ENCODE data around the gene COL4A1. TPM values are rescaled to one million over a fixed set of nuclear protein-coding genes. Genes with fewer than 3 reads are reported as not detected.

The COL4A1 gene
- total and polyA plus RNA-seq, 12 donors = 83.3 to 342 (median 147) TPM

GRCh38 chr13:110103026-110103425, 203.9 kb downstream of the COL4A1 start:
- Histone ChIP-seq H3K4me1 (peaks cover 0 to 32% (median 7%) of the 10 kb centered on the region in 9 donors), H3K27me3 (no peaks in the 10 kb centered on the region), H3K4me3 (no peak overlapping the region), H3K9me3 (peaks cover 0 to 40% (median 15%) of the 10 kb centered on the region in 11 donors), H3K36me3 (no peaks in the 10 kb centered on the region), H3K27ac (no peak overlapping the region)
- no peak for ATAC-seq
- DNase-seq = no peak
- 62 to 79% methylated on average over 5 of the region's 5 CpGs for WGBS, 2 donors
- intact Hi-C loops (cut with DNase I) = loop anchor here in 6 of 10 donors (10.0 kb wide), 7 partner anchors 62 to 1138 kb away; partner anchors contain the start of gene IRS2 (in 3 of the 6)
- no peak for TF ChIP-seq CTCF (IDR thresholded peaks at IDR 0.05)

GRCh38 chr13:110102053-110102452, 204.9 kb downstream of the COL4A1 start:
- H3K27me3 ChIP-seq = no peaks in the 10 kb centered on the region
- intact Hi-C loops (cut with DNase I) = loop anchor here in 6 of 10 donors (10.0 kb wide), 7 partner anchors 63 to 1137 kb away; partner anchors contain the start of gene IRS2 (in 3 of the 6)
- peaks cover 0 to 40% (median 15%) of the 10 kb centered on the region in 11 donors for H3K9me3 ChIP-seq
- no peak for TF ChIP-seq CTCF (IDR thresholded peaks at IDR 0.05)
- no peaks in the 10 kb centered on the region for H3K36me3 ChIP-seq
- no peak for DNase-seq
- H3K27ac ChIP-seq = no peak overlapping the region
- H3K4me1 ChIP-seq = peaks cover 0 to 24% (median 7%) of the 10 kb centered on the region in 9 donors
- WGBS, 2 donors = 83 to 90% methylated on average over 4 of the region's 4 CpGs
- no peak overlapping the region for H3K4me3 ChIP-seq
- no peak for ATAC-seq

- Histone ChIP-seq H3K9me3 (peaks cover 0 to 40% (median 15%) of the 10 kb centered on the region in 11 donors), H3K36me3 (no peaks in the 10 kb centered on the region), H3K4me1 (peaks cover 0 to 7% (median 4%) of the 10 kb centered on the region in 9 donors), H3K27me3 (no peaks in the 10 kb centered on the region), H3K4me3 (no peak overlapping the region), H3K27ac (no peak overlapping the region)
- intact Hi-C loops (cut with DNase I) = loop anchor here in 6 of 10 donors (10.0 kb wide), 7 partner anchors 65 to 1135 kb away; partner anchors contain the start of gene IRS2 (in 3 of the 6)
- 91 to 97% methylated on average over 1 of the region's 1 CpG for WGBS, 2 donors
- DNase-seq (no peak), ATAC-seq (no peak)
- TF ChIP-seq CTCF (IDR thresholded peaks at IDR 0.05) = no peak
Measured at GRCh38 chr13:110099922-110100321, 207.0 kb downstream of the COL4A1 start.

Small RNAs within 50 kb of the gene (microRNA-seq; reads per million reads assigned to microRNA genes)
- gene MIR8073 = 0 reads per million in 2 donors

Other genes starting within 250 kb of the COL4A1 start
- gene COL4A2, start 127 bp upstream of the COL4A1 start, total RNA-seq = 100 to 1,000 TPM in 7 of 10 donors, 10 to 100 TPM in 3; 81.7 to 301 (median 128) TPM
- gene COL4A2, start 127 bp upstream of the COL4A1 start, polyA plus RNA-seq = 100 to 1,000 TPM; 111 to 265 TPM